ENCODE data around the gene SMG1.
"Not testable (repeated sequence)": the region's sequence is repeated elsewhere in the genome, so short reads cannot be mapped to it uniquely, and the experiment has no call there.

Gene SMG1

DNA sequence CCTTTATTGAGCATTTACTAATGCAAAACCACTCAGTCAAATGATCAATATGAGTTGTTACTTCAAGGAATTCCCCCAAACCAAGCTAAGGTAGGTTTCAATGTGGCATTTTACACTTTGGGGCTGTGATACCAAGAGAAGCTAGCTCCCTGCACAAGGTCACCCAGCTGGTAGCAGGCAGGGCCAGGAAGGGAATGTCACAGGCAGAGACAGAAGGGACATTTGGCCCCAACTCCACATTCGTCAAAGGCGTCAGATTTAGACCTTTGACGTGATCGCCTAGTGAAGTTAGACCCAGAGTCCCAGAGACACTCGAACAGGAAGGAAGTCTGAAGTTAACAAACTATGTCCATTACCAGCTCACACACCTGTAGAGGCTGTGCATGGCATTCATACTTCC, 5.5 kb upstream of the SMG1 start:
- H3K27ac ChIP-seq = no peak overlapping the region
- TF ChIP-seq, protein P1, sequence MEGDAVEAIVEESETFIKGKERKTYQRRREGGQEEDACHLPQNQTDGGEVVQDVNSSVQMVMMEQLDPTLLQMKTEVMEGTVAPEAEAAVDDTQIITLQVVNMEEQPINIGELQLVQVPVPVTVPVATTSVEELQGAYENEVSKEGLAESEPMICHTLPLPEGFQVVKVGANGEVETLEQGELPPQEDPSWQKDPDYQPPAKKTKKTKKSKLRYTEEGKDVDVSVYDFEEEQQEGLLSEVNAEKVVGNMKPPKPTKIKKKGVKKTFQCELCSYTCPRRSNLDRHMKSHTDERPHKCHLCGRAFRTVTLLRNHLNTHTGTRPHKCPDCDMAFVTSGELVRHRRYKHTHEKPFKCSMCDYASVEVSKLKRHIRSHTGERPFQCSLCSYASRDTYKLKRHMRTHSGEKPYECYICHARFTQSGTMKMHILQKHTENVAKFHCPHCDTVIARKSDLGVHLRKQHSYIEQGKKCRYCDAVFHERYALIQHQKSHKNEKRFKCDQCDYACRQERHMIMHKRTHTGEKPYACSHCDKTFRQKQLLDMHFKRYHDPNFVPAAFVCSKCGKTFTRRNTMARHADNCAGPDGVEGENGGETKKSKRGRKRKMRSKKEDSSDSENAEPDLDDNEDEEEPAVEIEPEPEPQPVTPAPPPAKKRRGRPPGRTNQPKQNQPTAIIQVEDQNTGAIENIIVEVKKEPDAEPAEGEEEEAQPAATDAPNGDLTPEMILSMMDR (IDR thresholded peaks at IDR 0.05) = no peak
- TF ChIP-seq ZFX (IDR thresholded peaks at IDR 0.05; ENCODE audit: borderline replicate concordance) = no peak

DNA sequence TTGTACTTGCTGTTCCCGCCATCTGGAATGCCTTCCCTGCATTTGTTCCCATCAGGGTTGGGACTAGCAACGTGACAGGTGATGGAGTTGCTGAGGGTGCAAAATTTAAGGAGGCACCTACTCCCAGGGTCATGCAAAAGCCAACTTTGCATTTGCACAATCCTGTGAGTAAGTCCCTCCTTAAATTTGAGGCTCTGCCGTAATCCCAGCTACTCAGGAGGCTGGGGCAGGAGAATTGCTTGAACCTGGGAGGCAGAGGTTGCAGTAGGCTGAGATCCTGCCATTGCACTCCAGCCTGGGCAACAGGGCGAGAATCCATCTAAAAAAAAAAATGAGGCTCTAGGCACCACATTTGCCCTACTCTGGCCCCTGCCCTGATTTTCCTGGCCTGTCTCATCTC, 3.9 kb upstream of the SMG1 start:
- not testable (repeated sequence) for H3K27ac ChIP-seq

DNA sequence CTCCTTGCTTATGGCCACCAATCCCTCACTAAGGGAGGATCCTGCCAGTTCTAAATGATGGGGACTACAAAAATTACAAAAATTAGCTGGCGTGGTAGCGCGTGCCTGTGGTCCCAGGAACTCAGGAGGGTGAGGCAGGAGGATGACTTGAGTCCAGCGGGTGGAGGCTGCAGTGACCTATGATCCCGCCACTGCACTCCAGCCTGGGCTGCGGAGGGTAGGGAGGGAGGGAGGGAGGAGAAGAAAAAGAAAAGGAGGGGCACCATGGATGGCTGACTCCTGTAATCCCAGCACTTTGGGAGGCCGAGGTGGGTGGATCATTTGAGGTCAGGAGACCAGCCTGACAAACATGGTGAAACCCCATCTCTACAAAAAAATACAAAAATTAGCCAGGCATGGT, 1.9 kb upstream of the SMG1 start:
- not testable (repeated sequence) for H3K27ac ChIP-seq

DNA sequence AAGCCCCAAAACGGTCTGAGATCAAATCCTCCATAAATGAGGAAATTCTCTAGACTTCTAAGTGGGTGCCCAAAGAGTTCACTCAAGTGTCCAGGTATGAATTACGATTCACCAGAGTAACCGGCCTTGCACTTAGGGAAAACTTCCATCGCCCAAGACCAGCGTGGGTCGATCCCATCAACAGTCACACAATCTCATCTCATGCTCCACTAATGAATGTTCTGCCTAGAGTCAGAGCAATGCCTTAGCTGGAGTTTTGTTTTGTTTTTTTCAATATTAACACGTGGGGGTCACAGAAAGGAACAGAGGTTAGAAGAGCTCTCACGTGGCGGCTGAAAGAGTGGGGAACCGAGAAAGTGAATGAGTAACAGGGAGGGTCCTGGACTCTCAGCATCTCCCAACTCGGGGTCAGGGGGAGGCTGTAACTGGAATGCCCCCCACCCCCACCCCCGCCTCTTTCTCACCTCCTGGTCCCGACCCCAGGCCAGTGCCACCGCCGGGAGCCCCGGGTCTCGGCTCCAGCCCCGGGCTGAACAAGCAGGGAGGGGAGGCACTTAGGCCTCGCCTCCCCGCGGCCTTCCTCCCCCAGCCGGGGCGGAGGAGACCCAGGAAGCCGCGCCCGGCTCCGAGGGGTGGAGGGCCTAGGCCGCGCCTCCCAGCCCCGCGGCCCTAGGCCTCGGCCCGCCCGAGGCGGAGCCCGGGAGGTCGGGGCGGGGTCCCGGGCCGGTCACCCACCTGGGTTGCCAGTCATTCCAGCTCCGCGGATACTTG, 808 bp downstream of the SMG1 start:
- H3K27ac ChIP-seq = peak overlapping the region; percentile 95

DNA sequence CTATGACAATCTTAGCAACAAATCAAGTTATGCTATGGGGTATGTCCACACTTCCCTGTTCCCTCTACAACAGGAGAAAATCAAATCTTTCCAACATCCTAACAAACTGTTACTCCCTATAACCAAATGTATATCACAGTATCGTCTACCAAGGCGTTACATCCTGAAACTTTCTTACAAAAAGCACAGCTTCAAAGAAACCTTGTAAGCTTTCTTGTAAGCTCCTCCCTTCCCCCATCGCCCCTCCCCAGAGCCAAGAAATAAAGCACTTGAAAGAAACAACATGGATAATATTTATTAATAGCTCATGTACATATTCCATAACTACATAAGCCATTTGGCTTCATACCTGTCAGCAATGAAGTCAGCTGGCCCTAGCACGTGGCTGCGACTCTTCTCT, 2.3 kb downstream of the SMG1 start:
- not testable (repeated sequence) for H3K27ac ChIP-seq

DNA sequence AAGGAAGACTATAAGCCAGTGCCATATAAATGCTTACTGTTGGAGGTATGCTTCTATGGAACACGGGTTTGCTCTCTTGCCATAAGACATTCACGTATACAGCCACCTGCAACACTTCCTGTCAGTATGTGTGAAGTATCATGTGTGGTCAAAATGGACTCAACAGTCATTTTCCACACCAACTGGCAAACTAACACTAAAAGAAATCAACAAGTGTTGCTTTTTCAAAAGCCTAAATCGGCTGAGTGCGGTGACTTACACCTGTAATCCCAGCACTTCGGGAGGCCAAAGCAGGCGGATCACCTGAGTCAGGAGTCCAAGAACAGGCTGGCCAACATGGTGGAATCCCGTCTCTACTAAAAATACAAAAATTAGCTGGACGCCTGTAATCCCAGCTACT, 3.1 kb downstream of the SMG1 start:
- H3K27ac ChIP-seq = not testable (repeated sequence)

DNA sequence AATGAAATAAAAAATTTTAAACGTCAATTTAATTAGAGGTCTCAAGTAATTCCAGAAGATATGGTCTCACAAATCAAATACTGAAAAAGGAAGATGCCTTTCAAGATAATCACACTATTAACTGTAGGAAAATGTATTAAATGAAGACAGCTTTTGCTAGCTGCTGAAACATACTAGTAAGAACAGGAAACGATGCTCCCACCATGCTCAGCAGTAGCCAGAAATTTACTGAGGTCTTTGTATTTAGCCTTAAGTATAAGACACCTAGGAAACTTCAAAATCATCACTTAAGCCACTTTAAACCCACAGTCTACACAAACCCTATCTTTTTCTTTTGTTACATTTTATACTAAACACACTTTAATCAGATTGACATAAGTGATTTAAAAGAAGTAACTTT, 16.6 kb downstream of the SMG1 start:
- H3K27ac ChIP-seq = not testable (repeated sequence)

DNA sequence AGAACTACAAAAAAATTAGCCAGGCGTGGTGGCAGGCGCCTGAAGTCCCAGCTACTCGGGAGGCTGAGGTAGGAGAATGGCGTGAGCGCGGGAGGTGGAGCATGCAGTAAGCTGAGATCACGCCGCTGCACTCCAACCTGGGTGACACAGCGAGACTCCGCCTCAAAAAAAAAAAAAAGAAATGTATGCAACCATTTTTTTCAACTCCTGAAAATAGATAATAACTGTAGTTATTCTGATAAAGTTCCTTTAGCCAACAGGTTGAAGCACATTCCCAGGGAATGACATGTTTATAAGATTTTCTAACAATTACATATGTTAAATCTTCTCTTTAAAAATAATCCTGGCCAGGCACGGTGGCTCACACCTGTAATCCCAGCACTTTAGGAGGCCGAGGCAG, 17.5 kb downstream of the SMG1 start:
- not testable (repeated sequence) for H3K27ac ChIP-seq

DNA sequence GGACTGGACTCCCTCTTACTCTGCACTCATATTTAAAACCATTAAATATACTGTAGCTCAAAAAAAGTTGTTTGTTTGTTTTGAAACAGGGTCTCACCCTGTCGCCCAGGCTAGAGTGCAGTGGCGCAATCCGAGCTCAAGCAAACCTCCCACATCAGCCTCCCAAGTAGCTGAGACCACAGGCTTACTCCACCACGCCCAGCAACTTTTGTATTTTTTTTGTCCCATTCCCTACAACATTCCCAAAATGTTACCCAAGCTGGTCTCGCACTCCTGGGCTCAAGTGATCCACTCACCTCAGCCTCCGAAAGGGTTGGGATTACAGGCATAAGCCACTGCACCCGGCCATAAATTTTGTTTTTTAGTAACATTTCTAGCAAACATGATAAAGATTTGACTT, 23.4 kb downstream of the SMG1 start:
- H3K27ac ChIP-seq = not testable (repeated sequence)

DNA sequence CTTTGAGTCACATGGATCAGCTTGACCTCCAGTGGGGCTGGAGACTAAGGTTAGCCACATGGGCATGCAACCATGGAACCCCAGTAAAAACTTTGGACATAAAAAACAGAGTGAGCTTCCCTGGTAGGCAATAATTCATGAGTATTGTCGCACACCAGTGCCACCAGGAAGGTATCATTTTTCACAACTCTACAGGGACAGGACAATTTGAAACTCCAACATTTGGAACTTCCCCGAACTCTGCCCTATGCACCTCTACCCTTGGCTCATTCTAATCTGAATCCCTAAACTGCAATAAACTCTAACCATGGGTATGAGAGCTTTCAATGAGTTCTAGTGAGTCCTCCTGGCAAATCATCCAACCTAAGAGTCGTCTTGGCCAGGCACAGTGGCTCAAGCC, 24.2 kb downstream of the SMG1 start:
- not testable (repeated sequence) for H3K27ac ChIP-seq

DNA sequence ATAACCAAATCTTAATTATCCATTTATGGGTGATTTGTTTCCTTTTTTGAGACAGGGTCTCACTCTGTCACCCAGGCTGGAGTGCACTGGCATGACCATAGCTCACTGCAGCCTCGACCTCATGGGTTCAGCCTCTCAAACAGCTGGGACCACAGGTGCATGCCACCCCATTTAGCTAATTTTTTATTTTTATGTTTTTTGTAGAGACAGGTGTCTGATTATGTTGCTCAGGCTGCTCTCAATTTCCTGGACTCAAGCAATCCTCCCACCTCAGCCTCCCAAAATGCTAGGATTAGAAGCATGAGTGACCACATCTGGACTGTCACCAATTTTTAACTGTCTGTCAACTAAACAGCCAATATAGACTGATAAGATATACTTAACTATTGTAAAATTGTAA, 25.0 kb downstream of the SMG1 start:
- not testable (repeated sequence) for H3K27ac ChIP-seq

DNA sequence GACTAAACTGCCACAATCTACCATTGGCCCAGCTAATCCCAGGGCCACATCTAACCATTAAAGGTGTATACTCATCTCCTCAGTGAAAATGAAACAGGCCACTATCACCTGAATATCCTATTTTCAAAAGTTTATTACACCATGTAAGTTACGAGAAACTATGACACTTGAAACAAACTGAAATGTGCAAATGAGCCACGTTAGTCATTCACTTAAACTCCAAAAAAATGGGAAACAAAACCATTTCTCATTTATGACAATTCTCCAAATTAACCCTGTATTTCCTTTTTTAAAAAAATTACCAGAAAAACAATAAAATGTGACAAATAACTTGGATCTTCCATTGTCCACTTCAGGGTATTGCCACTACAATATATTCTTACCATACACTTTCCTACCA, 41.8 kb downstream of the SMG1 start:
- not testable (repeated sequence) for H3K27ac ChIP-seq

DNA sequence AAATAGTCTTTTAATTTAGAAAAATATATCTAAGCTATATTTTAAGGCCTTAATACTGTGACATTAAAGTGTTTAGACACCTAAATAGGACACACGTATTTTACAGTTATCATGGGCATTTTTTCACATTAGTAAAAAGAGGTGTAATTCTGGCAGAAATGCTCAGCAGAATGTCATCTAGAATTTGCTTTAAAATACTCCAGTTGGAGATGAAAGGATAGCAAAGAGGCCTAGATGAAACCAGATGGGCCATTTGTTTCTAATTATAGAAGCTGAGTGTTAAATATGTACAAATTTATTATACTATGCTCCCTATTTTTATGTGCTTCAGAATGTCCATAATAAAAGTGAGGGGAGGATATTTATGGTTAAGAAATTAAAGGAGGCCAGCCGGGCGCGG, 48.5 kb downstream of the SMG1 start:
- not testable (repeated sequence) for H3K27ac ChIP-seq

DNA sequence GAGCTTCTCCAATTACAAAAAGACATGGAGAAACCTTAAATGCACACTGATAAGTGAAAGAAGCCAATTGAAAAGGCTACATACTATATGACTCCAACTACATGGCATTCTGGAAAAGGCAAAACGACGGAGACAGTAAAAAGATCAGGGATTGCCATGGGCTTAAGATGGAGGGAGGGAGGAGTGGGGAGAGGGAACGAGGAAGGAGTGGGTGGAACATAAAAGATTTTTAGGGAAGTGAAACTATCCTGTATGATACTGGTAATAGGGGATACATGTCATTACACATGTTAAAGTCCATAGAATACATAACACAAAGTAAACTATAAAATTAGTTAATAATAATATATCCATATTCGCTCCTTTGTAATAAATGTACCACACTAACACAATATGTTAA, 48.9 kb downstream of the SMG1 start:
- H3K27ac ChIP-seq = not testable (repeated sequence)

DNA sequence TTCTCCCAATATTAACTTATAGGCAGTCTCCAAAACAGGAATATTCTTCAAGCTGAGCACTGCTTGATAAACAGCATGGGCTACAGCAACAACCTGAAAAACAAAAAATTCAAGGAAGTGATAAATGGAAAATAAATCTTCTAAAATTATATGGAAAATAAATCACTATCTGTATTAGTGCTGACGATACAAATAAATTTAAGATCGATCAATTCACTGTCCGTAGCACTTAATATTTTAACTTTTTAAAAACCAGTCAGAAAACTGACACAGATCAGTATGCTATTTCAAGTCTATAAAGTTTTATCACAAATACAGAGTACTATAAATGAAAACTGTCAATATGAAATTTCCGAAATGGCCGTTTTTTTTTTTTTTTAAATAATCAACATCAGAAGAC, 49.9 kb downstream of the SMG1 start:
- not testable (repeated sequence) for H3K27ac ChIP-seq

DNA sequence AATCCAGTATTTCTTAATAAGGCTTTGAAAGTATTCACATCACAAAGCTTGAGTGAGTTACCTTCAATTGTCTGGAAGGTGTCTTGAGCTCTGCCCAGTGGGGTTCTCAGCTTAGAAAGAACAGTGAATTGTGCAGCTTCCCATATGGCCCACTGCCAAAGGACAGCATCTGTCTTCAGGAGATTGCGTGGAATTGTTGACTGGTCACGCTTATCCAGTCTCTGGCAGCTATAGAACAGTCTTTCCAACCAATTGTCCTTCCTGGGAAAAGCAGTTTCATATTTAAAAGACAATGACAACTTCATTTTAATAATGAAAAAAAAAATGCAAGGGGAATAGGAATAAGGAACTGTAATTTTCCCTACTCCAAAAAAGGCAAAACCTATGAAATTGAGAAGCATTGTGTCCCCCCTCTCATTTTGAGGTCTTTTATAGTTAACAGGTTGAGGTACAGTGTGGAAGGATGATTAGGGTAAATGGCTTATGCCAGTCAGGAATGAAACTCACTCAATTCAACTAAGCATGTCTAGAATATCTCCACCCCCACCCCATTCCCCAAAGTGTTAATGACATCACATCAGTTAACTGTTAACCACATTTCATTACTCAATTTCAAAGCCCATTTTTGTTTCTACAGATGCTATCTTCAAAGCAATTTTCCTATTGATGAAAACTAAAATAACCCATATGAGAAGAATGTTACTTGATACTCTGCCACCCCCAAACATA, 57.0 kb downstream of the SMG1 start:
- H3K27ac ChIP-seq = not testable (repeated sequence)

DNA sequence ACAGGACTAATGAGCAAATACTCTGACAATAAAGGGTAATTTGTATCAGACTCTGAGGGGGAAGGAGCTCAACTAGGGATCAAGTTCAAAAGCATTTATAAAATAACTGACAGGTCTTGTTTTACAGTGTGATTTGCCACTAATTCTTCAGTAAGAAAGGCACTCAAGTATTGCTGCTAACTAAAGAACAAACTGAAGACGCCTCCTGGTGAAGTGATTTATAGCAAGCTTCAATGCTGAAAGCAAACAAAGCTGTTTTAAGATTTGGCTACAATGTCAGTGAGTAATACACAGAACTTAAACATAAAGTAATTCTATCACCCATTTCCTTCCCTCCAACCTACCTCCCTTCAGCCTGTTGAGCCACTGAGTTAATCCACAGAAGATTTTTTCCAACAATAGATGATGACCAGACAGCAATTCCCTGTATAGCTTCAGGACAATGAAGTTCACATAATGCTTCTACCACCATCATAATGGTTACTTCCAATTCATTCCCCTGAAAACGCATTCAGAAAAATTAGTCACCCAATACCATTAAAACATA, 59.9 kb downstream of the SMG1 start:
- not testable (repeated sequence) for H3K27ac ChIP-seq

DNA sequence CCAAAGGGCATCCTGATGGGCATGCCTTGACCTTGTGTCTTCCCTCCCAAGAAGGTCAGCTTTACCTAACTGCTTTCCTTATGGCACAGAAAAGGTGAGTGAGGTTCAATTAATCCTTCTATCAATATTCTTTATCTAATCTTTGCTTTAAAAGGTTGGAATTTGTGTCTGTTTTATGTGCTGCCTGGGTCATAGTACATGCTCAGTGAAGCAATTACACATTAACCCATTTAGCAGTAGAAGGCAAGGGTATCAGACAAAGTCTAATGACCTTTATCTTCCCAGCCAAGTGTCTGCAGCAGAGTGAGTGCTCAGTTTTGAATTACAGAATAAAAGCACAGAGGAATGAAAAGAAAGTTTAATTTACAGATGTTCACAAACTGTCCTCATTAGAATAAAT, 63.3 kb downstream of the SMG1 start:
- not testable (repeated sequence) for H3K27ac ChIP-seq

All from 22Rv1 (cell line).